DND-41 (cell line): ENCODE data around the gene MAST4.

Experiments used
- ATAC-seq: fragments of 200-7000 bp; cut with Tn5 transposase; 3 replicates; pipeline ENCODE4 v1.9.1; 2021; ENCODE audit warnings: low read depth; ENCODE audit not compliant: insufficient read depth
- DNase-seq: peaks from one replicate; pipeline ENCODE4 v3.0.0-alpha.2; 2020
- H2AFZ ChIP-seq: 2 replicates; pipeline ENCODE4 v1.6.0; 2012; ENCODE audit warnings: low read depth, low read length
- H3K27ac ChIP-seq: 2 replicates; pipeline ENCODE4 v1.5.1; 2012; ENCODE audit warnings: low read length, inconsistent platforms
- H3K27me3 ChIP-seq: fragments of 200-600 bp; sonication (generic); 2 replicates; pipeline ENCODE4 v1.6.0; 2012; ENCODE audit warnings: low read length, mild to moderate bottlenecking, inconsistent platforms; ENCODE audit not compliant: insufficient read depth, poor library complexity
- H3K36me3 ChIP-seq: 2 replicates; pipeline ENCODE4 v1.5.1; 2012; ENCODE audit warnings: low read length, inconsistent platforms; ENCODE audit not compliant: insufficient read depth
- H3K4me1 ChIP-seq: 2 replicates; pipeline ENCODE4 v1.5.1; 2012; ENCODE audit warnings: mild to moderate bottlenecking, low read length; ENCODE audit not compliant: insufficient read depth
- H3K4me2 ChIP-seq: 2 replicates; pipeline ENCODE4 v1.6.0; 2012; ENCODE audit warnings: mild to moderate bottlenecking, moderate library complexity, low read length, inconsistent platforms; ENCODE audit not compliant: insufficient read depth
- H3K4me3 ChIP-seq, 2 experiments: fragments of 200-600 bp in 1 of 2; shearing (Covaris generic) in 1 of 2; 2 replicates each; pipeline ENCODE4 v1.5.1; 2012 to 2016; ENCODE audit warnings: inconsistent platforms in 2 of 2, low read length in 2 of 2, mild to moderate bottlenecking in 2 of 2, low read depth in 1 of 2, moderate library complexity in 1 of 2
- H3K79me2 ChIP-seq: 2 replicates; pipeline ENCODE4 v1.6.0; 2012; ENCODE audit warnings: low read length, inconsistent platforms; ENCODE audit not compliant: insufficient read depth
- H3K9ac ChIP-seq: 2 replicates; pipeline ENCODE4 v1.6.0; 2012; ENCODE audit warnings: low read depth, mild to moderate bottlenecking, inconsistent platforms, low read length, moderate library complexity
- H3K9me3 ChIP-seq: 2 replicates; pipeline ENCODE4 v1.5.1; 2012; ENCODE audit warnings: low read length, moderate library complexity, mild to moderate bottlenecking, inconsistent platforms; ENCODE audit not compliant: insufficient read depth, severe bottlenecking
- H4K20me1 ChIP-seq: 2 replicates; pipeline ENCODE4 v1.6.0; 2012; ENCODE audit warnings: low read length; ENCODE audit not compliant: insufficient read depth
- EZH2 ChIP-seq: IDR thresholded peaks from 3 replicates; pipeline ENCODE4 v1.6.1; 2012; ENCODE audit warnings: borderline replicate concordance, low read depth, mild to moderate bottlenecking, moderate library complexity, low read length, inconsistent platforms; ENCODE audit not compliant: severe bottlenecking
- TF ChIP-seq, protein P1 (sequence below): IDR thresholded peaks from 2 replicates; pipeline ENCODE4 v1.5.1; 2012; ENCODE audit warnings: borderline replicate concordance, low read length, moderate library complexity, mild to moderate bottlenecking; ENCODE audit not compliant: poor library complexity, severe bottlenecking; ENCODE audit errors: extremely low read depth

Gene MAST4

DNA sequence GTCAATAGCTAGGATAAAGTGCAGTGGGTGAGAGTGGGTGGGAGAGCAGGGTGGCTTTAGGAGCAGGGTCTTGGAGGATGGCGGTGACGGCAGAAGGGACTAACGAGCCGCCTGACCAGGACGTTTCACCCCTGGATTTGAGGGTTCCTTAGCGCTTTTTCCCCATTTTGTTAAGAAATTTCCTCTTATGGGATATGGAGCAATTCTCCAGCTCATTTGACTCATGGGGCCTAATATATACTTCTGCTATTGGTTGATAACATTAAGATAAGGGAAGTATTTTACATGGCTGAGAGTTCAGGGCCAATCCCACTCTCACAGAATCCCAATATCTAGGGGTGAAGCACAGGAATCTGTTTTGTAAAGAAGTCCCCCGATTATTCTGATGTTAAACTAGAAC, 582.8 kb downstream of the MAST4 start:
- no peak for TF ChIP-seq EZH2
- TF ChIP-seq, protein P1, sequence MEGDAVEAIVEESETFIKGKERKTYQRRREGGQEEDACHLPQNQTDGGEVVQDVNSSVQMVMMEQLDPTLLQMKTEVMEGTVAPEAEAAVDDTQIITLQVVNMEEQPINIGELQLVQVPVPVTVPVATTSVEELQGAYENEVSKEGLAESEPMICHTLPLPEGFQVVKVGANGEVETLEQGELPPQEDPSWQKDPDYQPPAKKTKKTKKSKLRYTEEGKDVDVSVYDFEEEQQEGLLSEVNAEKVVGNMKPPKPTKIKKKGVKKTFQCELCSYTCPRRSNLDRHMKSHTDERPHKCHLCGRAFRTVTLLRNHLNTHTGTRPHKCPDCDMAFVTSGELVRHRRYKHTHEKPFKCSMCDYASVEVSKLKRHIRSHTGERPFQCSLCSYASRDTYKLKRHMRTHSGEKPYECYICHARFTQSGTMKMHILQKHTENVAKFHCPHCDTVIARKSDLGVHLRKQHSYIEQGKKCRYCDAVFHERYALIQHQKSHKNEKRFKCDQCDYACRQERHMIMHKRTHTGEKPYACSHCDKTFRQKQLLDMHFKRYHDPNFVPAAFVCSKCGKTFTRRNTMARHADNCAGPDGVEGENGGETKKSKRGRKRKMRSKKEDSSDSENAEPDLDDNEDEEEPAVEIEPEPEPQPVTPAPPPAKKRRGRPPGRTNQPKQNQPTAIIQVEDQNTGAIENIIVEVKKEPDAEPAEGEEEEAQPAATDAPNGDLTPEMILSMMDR = no peak
- Histone ChIP-seq H3K27ac (peak overlapping the region; percentile 98), H3K27me3 (no peaks in the 10 kb centered on the region), H3K9me3 (peaks cover 10% of the 10 kb centered on the region), H3K4me2 (no peak overlapping the region), H3K36me3 (0 out of 2 replicates have a peak, but pooled peaks cover 4% of the 10 kb centered on the region), H2AFZ (no peak overlapping the region), H3K4me3 (no peak overlapping the region), H3K9ac (no peak overlapping the region), H3K79me2 (0 out of 2 replicates have a peak, but pooled peaks cover 3% of the 10 kb centered on the region), H4K20me1 (no peaks in the 10 kb centered on the region), H3K4me1 (peaks cover 58% of the 10 kb centered on the region)
- DNase-seq = no peak
- no peak for ATAC-seq

- peak; percentile 51 for DNase-seq
- peak overlapping the region; percentile 47 for H2AFZ ChIP-seq
- H3K36me3 ChIP-seq = 0 out of 2 replicates have a peak, but pooled peaks cover 4% of the 10 kb centered on the region
- no peak for ATAC-seq
- H3K27ac ChIP-seq = peak overlapping the region; percentile 98
- H3K27me3 ChIP-seq = no peaks in the 10 kb centered on the region
- no peaks in the 10 kb centered on the region for H4K20me1 ChIP-seq
- H3K4me1 ChIP-seq = peaks cover 61% of the 10 kb centered on the region
- peak overlapping the region; percentile 62 for H3K9ac ChIP-seq
- 0 out of 2 replicates have a peak, but pooled peaks cover 3% of the 10 kb centered on the region for H3K79me2 ChIP-seq
- TF ChIP-seq, protein P1 = no peak
- no peak for TF ChIP-seq EZH2
- H3K9me3 ChIP-seq = peaks cover 10% of the 10 kb centered on the region
- H3K4me2 ChIP-seq = no peak overlapping the region
- H3K4me3 ChIP-seq = no peak overlapping the region
Measured at GRCh38 chr5:67179697-67180361, 583.6 kb downstream of the MAST4 start.

DNA sequence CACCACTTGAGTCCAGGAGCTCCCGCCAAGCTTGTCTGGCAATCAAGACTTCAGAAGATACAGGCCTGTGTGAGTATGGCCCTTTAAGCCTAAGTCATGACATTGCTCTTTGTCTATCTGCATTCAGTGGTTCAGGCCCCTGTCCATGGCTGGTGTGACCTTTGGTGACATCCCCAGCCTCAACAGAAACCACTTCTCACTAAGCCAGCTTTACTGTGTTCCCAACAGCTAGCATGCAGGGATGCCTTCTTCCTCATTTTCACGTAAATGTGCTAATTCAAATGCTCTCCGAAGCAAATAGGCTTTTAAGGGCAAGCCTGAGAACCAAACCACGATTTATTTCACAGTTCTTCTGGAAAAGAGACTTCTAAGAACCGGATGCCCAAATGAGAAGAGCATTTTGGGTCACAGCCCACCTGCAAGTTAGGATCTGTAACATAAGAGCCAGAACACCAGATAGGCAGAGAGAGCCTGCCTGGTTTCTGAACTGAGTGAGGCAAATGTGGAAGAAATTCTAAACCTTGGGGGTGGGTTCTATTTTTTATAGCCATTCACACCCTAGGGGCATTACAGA, 585.5 kb downstream of the MAST4 start:
- H3K4me2 ChIP-seq = peak overlapping the region; percentile 59
- no peaks in the 10 kb centered on the region for H4K20me1 ChIP-seq
- ATAC-seq (peak; percentile 85), DNase-seq (peak; percentile 87)
- H3K27ac ChIP-seq = peak overlapping the region; percentile 98
- H2AFZ ChIP-seq = peak overlapping the region; percentile 64
- H3K9me3 ChIP-seq = peaks cover 8% of the 10 kb centered on the region
- no peaks in the 10 kb centered on the region for H3K27me3 ChIP-seq
- H3K79me2 ChIP-seq = 0 out of 2 replicates have a peak, but pooled peaks cover 3% of the 10 kb centered on the region
- no peak for TF ChIP-seq EZH2
- TF ChIP-seq, protein P1 = no peak
- H3K4me3 ChIP-seq = peak overlapping the region in 1 of 2 experiments; percentile 37; a peak in 2 of 4 replicates
- peak overlapping the region; percentile 62 for H3K9ac ChIP-seq
- 0 out of 2 replicates have a peak, but pooled peaks cover 4% of the 10 kb centered on the region for H3K36me3 ChIP-seq
- peaks cover 67% of the 10 kb centered on the region for H3K4me1 ChIP-seq
